Muscle of arm (tissue), 12 donors: ENCODE data around the gene RIPOR3. TPM values are rescaled to one million over a fixed set of nuclear protein-coding genes. Genes with fewer than 3 reads are reported as not detected.

Experiments used
- polyA plus RNA-seq, 12 donors: library from polyadenylated mRNA; unstranded; fragments of 120-200 nt; gene quantifications; one replicate each; pipeline ENCODE4 v1.2.1, GENCODE V29; 2013; ENCODE audit not compliant: insufficient read length in 12 of 12

The RIPOR3 gene
- polyA plus RNA-seq, 12 donors, result 4.3 to 15.1 (median 7.7) TPM; not detected in 1

Other genes with a start within 250 kb of the RIPOR3 start
- 10 to 100 TPM in 11 of 12 donors, not detected in 1; 16.9 to 22.1 (median 18.5) TPM for gene PTPN1, start 181.2 kb downstream of the RIPOR3 start, polyA plus RNA-seq
- gene PARD6B, start 40.0 kb upstream of the RIPOR3 start, polyA plus RNA-seq, result 1 to 10 TPM in 2 of 12 donors, under 1 TPM in 9, not detected in 1; 0.35 to 4.4 (median 0.66) TPM
- gene BCAS4, start 103.5 kb upstream of the RIPOR3 start, polyA plus RNA-seq, result 1 to 10 TPM in 11 of 12 donors, not detected in 1; 2.1 to 5.1 (median 3.4) TPM
- gene ADNP, start 239.9 kb upstream of the RIPOR3 start, polyA plus RNA-seq, result 100 to 1,000 TPM in 2 of 12 donors, 10 to 100 TPM in 10; 52.8 to 173 (median 63.5) TPM